ENCODE measurements around the gene DENND1A.

DENND1A gene

GRCh38 chr9:123773783-123774182 lies 156.1 kb downstream of the DENND1A start:
- no peak overlapping the region for H4K91ac ChIP-seq (ENCODE audit: low read length)
- H3K36me3 ChIP-seq (ENCODE audit: control insufficient read depth in 1 of 2, insufficient read depth in 2 of 2, low read depth in 1 of 2, low read length in 2 of 2) = no peaks in the 10 kb centered on the region
- H2AK5ac ChIP-seq (ENCODE audit: low read length, severe bottlenecking) = no peak overlapping the region
- no peak overlapping the region for H3K18ac ChIP-seq (ENCODE audit: low read depth in 1 of 2, low read length in 2 of 2)
- 59% methylated on average over 2 of the region's 2 CpGs for WGBS
- H3K4me1 ChIP-seq (ENCODE audit: control insufficient read depth, insufficient read depth, low read depth, low read length) = no peaks in the 10 kb centered on the region
- H2BK15ac ChIP-seq (ENCODE audit: low read depth, poor library complexity, severe bottlenecking) = no peak overlapping the region
- H2BK5ac ChIP-seq (ENCODE audit: low read depth, low read length, poor library complexity, severe bottlenecking) = no peak overlapping the region
- H2BK12ac ChIP-seq (ENCODE audit: low read length in 2 of 2) = no peak overlapping the region
- H4K8ac ChIP-seq (ENCODE audit: low read length) = no peak overlapping the region
- H3K4ac ChIP-seq (ENCODE audit: low read depth in 1 of 2, low read length in 2 of 2) = no peak overlapping the region
- H3K4me3 ChIP-seq (ENCODE audit: insufficient read depth in 1 of 2, low read depth in 1 of 2, low read length in 2 of 2) = no peak overlapping the region
- H3K23ac ChIP-seq (ENCODE audit: low read length in 2 of 2) = no peak overlapping the region
- H3K4me2 ChIP-seq (ENCODE audit: low read length, poor library complexity, severe bottlenecking) = no peak overlapping the region
- no peak for DNase-seq
- H3K27ac ChIP-seq (ENCODE audit: low read length, poor library complexity, severe bottlenecking) = no peak overlapping the region
- no peaks in the 10 kb centered on the region for H3K27me3 ChIP-seq (ENCODE audit: control insufficient read depth in 1 of 2, insufficient read depth in 1 of 2, low read length in 2 of 2)
- no peak overlapping the region for H2AFZ ChIP-seq (ENCODE audit: low read depth, low read length)
- H3K14ac ChIP-seq (ENCODE audit: low read length in 2 of 2) = no peak overlapping the region
- no peak overlapping the region for H3K9ac ChIP-seq (ENCODE audit: low read length)
- H3K79me1 ChIP-seq (replicated peaks; ENCODE audit: low read length, poor library complexity, severe bottlenecking) = peaks cover 9% of the 10 kb centered on the region
- H3K9me3 ChIP-seq (ENCODE audit: control insufficient read depth, low read length) = no peaks in the 10 kb centered on the region
- H2BK120ac ChIP-seq (ENCODE audit: low read depth, low read length) = no peak overlapping the region

GRCh38 chr9:123772967-123773366 lies 157.0 kb downstream of the DENND1A start:
- WGBS = 96% methylated on average over 1 of the region's 1 CpG
- H2BK5ac ChIP-seq (ENCODE audit: low read depth, low read length, poor library complexity, severe bottlenecking) = no peak overlapping the region
- H3K36me3 ChIP-seq (ENCODE audit: control insufficient read depth in 1 of 2, insufficient read depth in 2 of 2, low read depth in 1 of 2, low read length in 2 of 2) = no peaks in the 10 kb centered on the region
- no peak overlapping the region for H3K4me3 ChIP-seq (ENCODE audit: insufficient read depth in 1 of 2, low read depth in 1 of 2, low read length in 2 of 2)
- H3K14ac ChIP-seq (ENCODE audit: low read length in 2 of 2) = no peak overlapping the region
- H2AFZ ChIP-seq (ENCODE audit: low read depth, low read length) = no peak overlapping the region
- H3K9me3 ChIP-seq (ENCODE audit: control insufficient read depth, low read length) = no peaks in the 10 kb centered on the region
- H4K8ac ChIP-seq (ENCODE audit: low read length) = no peak overlapping the region
- H3K27me3 ChIP-seq (ENCODE audit: control insufficient read depth in 1 of 2, insufficient read depth in 1 of 2, low read length in 2 of 2) = no peaks in the 10 kb centered on the region
- H2BK120ac ChIP-seq (ENCODE audit: low read depth, low read length) = no peak overlapping the region
- no peak overlapping the region for H3K27ac ChIP-seq (ENCODE audit: low read length, poor library complexity, severe bottlenecking)
- H3K18ac ChIP-seq (ENCODE audit: low read depth in 1 of 2, low read length in 2 of 2) = no peak overlapping the region
- H2BK12ac ChIP-seq (ENCODE audit: low read length in 2 of 2) = no peak overlapping the region
- no peak overlapping the region for H4K91ac ChIP-seq (ENCODE audit: low read length)
- no peaks in the 10 kb centered on the region for H3K4me1 ChIP-seq (ENCODE audit: control insufficient read depth, insufficient read depth, low read depth, low read length)
- no peak overlapping the region for H3K23ac ChIP-seq (ENCODE audit: low read length in 2 of 2)
- no peak overlapping the region for H2AK5ac ChIP-seq (ENCODE audit: low read length, severe bottlenecking)
- H3K4ac ChIP-seq (ENCODE audit: low read depth in 1 of 2, low read length in 2 of 2) = no peak overlapping the region
- H3K9ac ChIP-seq (ENCODE audit: low read length) = no peak overlapping the region
- no peak for DNase-seq
- H2BK15ac ChIP-seq (ENCODE audit: low read depth, poor library complexity, severe bottlenecking) = no peak overlapping the region
- peaks cover 7% of the 10 kb centered on the region for H3K79me1 ChIP-seq (replicated peaks; ENCODE audit: low read length, poor library complexity, severe bottlenecking)
- no peak overlapping the region for H3K4me2 ChIP-seq (ENCODE audit: low read length, poor library complexity, severe bottlenecking)

GRCh38 chr9:123772374-123772773 lies 157.6 kb downstream of the DENND1A start:
- Histone ChIP-seq H3K14ac (ENCODE audit: low read length in 2 of 2) (no peak overlapping the region), H3K27me3 (ENCODE audit: control insufficient read depth in 1 of 2, insufficient read depth in 1 of 2, low read length in 2 of 2) (no peaks in the 10 kb centered on the region), H3K9me3 (ENCODE audit: control insufficient read depth, low read length) (no peaks in the 10 kb centered on the region), H3K36me3 (ENCODE audit: control insufficient read depth in 1 of 2, insufficient read depth in 2 of 2, low read depth in 1 of 2, low read length in 2 of 2) (no peaks in the 10 kb centered on the region), H2BK5ac (ENCODE audit: low read depth, low read length, poor library complexity, severe bottlenecking) (no peak overlapping the region), H3K4ac (ENCODE audit: low read depth in 1 of 2, low read length in 2 of 2) (no peak overlapping the region), H2AK5ac (ENCODE audit: low read length, severe bottlenecking) (no peak overlapping the region), H3K4me3 (ENCODE audit: insufficient read depth in 1 of 2, low read depth in 1 of 2, low read length in 2 of 2) (no peak overlapping the region), H3K4me2 (ENCODE audit: low read length, poor library complexity, severe bottlenecking) (no peak overlapping the region), H2BK15ac (ENCODE audit: low read depth, poor library complexity, severe bottlenecking) (no peak overlapping the region), H4K8ac (ENCODE audit: low read length) (no peak overlapping the region), H3K23ac (ENCODE audit: low read length in 2 of 2) (no peak overlapping the region), H2BK12ac (ENCODE audit: low read length in 2 of 2) (no peak overlapping the region), H4K91ac (ENCODE audit: low read length) (no peak overlapping the region), H3K9ac (ENCODE audit: low read length) (no peak overlapping the region), H3K79me1 (replicated peaks; ENCODE audit: low read length, poor library complexity, severe bottlenecking) (peaks cover 7% of the 10 kb centered on the region), H2AFZ (ENCODE audit: low read depth, low read length) (no peak overlapping the region), H3K18ac (ENCODE audit: low read depth in 1 of 2, low read length in 2 of 2) (no peak overlapping the region), H3K27ac (ENCODE audit: low read length, poor library complexity, severe bottlenecking) (no peak overlapping the region), H3K4me1 (ENCODE audit: control insufficient read depth, insufficient read depth, low read depth, low read length) (no peaks in the 10 kb centered on the region), H2BK120ac (ENCODE audit: low read depth, low read length) (no peak overlapping the region)
- WGBS = 100% methylated on average over 1 of the region's 3 CpGs
- no peak for DNase-seq

DNA sequence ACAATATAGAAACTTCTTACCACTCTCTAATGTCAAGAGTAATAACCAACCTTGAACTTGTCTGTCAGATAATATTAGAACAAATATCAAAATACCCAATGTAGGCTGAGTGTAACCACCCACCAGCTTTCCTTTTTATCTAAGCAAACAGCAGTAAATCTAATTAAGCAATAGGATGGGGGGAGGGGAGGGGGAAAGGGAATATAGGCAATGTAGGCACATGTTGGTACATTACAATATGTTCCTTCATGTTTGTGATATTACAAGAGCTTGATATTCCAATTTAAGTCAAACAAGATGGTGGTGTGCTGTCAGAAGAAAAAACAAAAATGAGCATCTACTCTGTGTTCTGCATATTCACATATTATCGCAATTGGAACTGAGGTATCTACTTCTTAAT lies 158.2 kb downstream of the DENND1A start:
- no peak overlapping the region for H2BK12ac ChIP-seq (ENCODE audit: low read length in 2 of 2)
- no peak overlapping the region for H2BK15ac ChIP-seq (ENCODE audit: low read depth, poor library complexity, severe bottlenecking)
- no peak overlapping the region for H2AFZ ChIP-seq (ENCODE audit: low read depth, low read length)
- H3K79me1 ChIP-seq (replicated peaks; ENCODE audit: low read length, poor library complexity, severe bottlenecking) = peaks cover 7% of the 10 kb centered on the region
- H2BK5ac ChIP-seq (ENCODE audit: low read depth, low read length, poor library complexity, severe bottlenecking) = no peak overlapping the region
- no peaks in the 10 kb centered on the region for H3K36me3 ChIP-seq (ENCODE audit: control insufficient read depth in 1 of 2, insufficient read depth in 2 of 2, low read depth in 1 of 2, low read length in 2 of 2)
- no peak overlapping the region for H3K4ac ChIP-seq (ENCODE audit: low read depth in 1 of 2, low read length in 2 of 2)
- H3K4me1 ChIP-seq (ENCODE audit: control insufficient read depth, insufficient read depth, low read depth, low read length) = no peaks in the 10 kb centered on the region
- H2BK120ac ChIP-seq (ENCODE audit: low read depth, low read length) = no peak overlapping the region
- no peak overlapping the region for H2AK5ac ChIP-seq (ENCODE audit: low read length, severe bottlenecking)
- H3K9ac ChIP-seq (ENCODE audit: low read length) = no peak overlapping the region
- H3K4me2 ChIP-seq (ENCODE audit: low read length, poor library complexity, severe bottlenecking) = no peak overlapping the region
- H4K91ac ChIP-seq (ENCODE audit: low read length) = no peak overlapping the region
- H4K8ac ChIP-seq (ENCODE audit: low read length) = no peak overlapping the region
- H3K9me3 ChIP-seq (ENCODE audit: control insufficient read depth, low read length) = no peaks in the 10 kb centered on the region
- H3K18ac ChIP-seq (ENCODE audit: low read depth in 1 of 2, low read length in 2 of 2) = no peak overlapping the region
- no peaks in the 10 kb centered on the region for H3K27me3 ChIP-seq (ENCODE audit: control insufficient read depth in 1 of 2, insufficient read depth in 1 of 2, low read length in 2 of 2)
- H3K4me3 ChIP-seq (ENCODE audit: insufficient read depth in 1 of 2, low read depth in 1 of 2, low read length in 2 of 2) = no peak overlapping the region
- no peak overlapping the region for H3K27ac ChIP-seq (ENCODE audit: low read length, poor library complexity, severe bottlenecking)
- no CpG with 5 or more reads among the region's 1 CpG for WGBS
- no peak overlapping the region for H3K14ac ChIP-seq (ENCODE audit: low read length in 2 of 2)
- H3K23ac ChIP-seq (ENCODE audit: low read length in 2 of 2) = no peak overlapping the region
- DNase-seq = no peak
